Liver (tissue), 9 donors: ENCODE data around the gene ITPRID2. TPM values are rescaled to one million over a fixed set of nuclear protein-coding genes. Genes with fewer than 3 reads are reported as not detected.
"Not testable (repeated sequence)": the region's sequence is repeated elsewhere in the genome, so short reads cannot be mapped to it uniquely, and the experiment has no call there.

Experiments used
- DNase-seq: peaks from one replicate; pipeline ENCODE4 v3.0.0-alpha.2; 2017; ENCODE audit warnings: low spot score
- H3K27ac ChIP-seq, 2 donors: one replicate each; pipeline ENCODE4 v1.7.0; 2013; ENCODE audit warnings: inconsistent platforms in 2 of 2, low read length in 2 of 2, control low read depth in 1 of 2, low read depth in 1 of 2, mild to moderate bottlenecking in 1 of 2
- H3K27me3 ChIP-seq, 4 donors: one replicate each; pipeline versions ENCODE4 v1.6.1 to v1.7.0; 2013; ENCODE audit warnings: low read length in 3 of 4, inconsistent platforms in 1 of 4, mild to moderate bottlenecking in 1 of 4, moderate library complexity in 1 of 4; ENCODE audit not compliant: control insufficient read depth in 4 of 4, insufficient read depth in 4 of 4
- H3K36me3 ChIP-seq, 4 donors: one replicate each; pipeline versions ENCODE4 v1.6.1 to v1.7.0; 2013; ENCODE audit warnings: low read length in 3 of 4, mild to moderate bottlenecking in 3 of 4, low read depth in 1 of 4, moderate library complexity in 1 of 4; ENCODE audit not compliant: control insufficient read depth in 4 of 4, insufficient read depth in 3 of 4
- H3K4me1 ChIP-seq, 4 donors: one replicate each; pipeline versions ENCODE4 v1.6.1 to v1.7.0; 2013; ENCODE audit warnings: low read length in 3 of 4, mild to moderate bottlenecking in 3 of 4, moderate library complexity in 1 of 4; ENCODE audit not compliant: control insufficient read depth in 4 of 4, insufficient read depth in 4 of 4
- H3K4me3 ChIP-seq, 3 donors: one replicate each; pipeline versions ENCODE4 v1.6.1 to v1.7.0; 2013; ENCODE audit warnings: low read length in 3 of 3, control low read depth in 1 of 3, low read depth in 1 of 3, mild to moderate bottlenecking in 1 of 3
- H3K9ac ChIP-seq, 2 donors: one replicate each; pipeline ENCODE4 v1.7.0; 2013; ENCODE audit warnings: low read length in 2 of 2, mild to moderate bottlenecking in 2 of 2, moderate library complexity in 2 of 2, control low read depth in 1 of 2, low read depth in 1 of 2
- H3K9me3 ChIP-seq, 4 donors: one replicate each; pipeline versions ENCODE4 v1.6.1 to v1.7.0; 2013; ENCODE audit warnings: low read length in 3 of 4; ENCODE audit not compliant: control insufficient read depth in 4 of 4
- EGR1 ChIP-seq, 2 donors: IDR thresholded peaks; 2 replicates each; pipeline ENCODE4 v1.6.1; 2016 to 2018; ENCODE audit warnings: antibody characterized with exemption in 2 of 2, low read depth in 2 of 2
- FOXA1 ChIP-seq: IDR thresholded peaks from 2 replicates; pipeline ENCODE4 v1.6.1; 2016; ENCODE audit warnings: antibody characterized with exemption
- FOXA2 ChIP-seq: IDR thresholded peaks from 2 replicates; pipeline ENCODE4 v1.6.1; 2016; ENCODE audit warnings: antibody characterized with exemption
- GABPA ChIP-seq, 2 donors: IDR thresholded peaks in 1 of 2; conservative IDR thresholded peaks in 1 of 2; 2 replicates each; pipeline ENCODE4 v1.6.1; 2016; ENCODE audit warnings: antibody characterized with exemption in 2 of 2, mild to moderate bottlenecking in 1 of 2, moderate library complexity in 1 of 2
- HNF4A ChIP-seq, 2 donors: conservative IDR thresholded peaks; 2 replicates each; pipeline ENCODE4 v1.6.1; 2016; ENCODE audit warnings: antibody characterized with exemption in 2 of 2, mild to moderate bottlenecking in 2 of 2
- HNF4G ChIP-seq: IDR thresholded peaks from 2 replicates; pipeline ENCODE4 v1.6.1; 2016; ENCODE audit warnings: antibody characterized with exemption
- JUND ChIP-seq, 2 donors: IDR thresholded peaks; 2 replicates each; pipeline ENCODE4 v1.6.1; 2016; ENCODE audit warnings: antibody characterized with exemption in 2 of 2
- NR2F2 ChIP-seq: IDR thresholded peaks from 2 replicates; pipeline ENCODE4 v1.6.1; 2016; ENCODE audit warnings: antibody characterized with exemption
- RAD21 ChIP-seq, 2 donors: IDR thresholded peaks; 2 replicates each; pipeline ENCODE4 v1.6.1; 2016; ENCODE audit warnings: antibody characterized with exemption in 2 of 2, mild to moderate bottlenecking in 2 of 2
- RXRA ChIP-seq, 2 donors: IDR thresholded peaks; 2 replicates each; pipeline ENCODE4 v1.6.1; 2017 to 2018; ENCODE audit warnings: antibody characterized with exemption in 2 of 2, mild to moderate bottlenecking in 1 of 2
- SP1 ChIP-seq: IDR thresholded peaks from 2 replicates; pipeline ENCODE4 v1.6.1; 2018; ENCODE audit warnings: antibody characterized with exemption, mild to moderate bottlenecking
- TAF1 ChIP-seq: conservative IDR thresholded peaks from 2 replicates; pipeline ENCODE4 v1.6.1; 2016; ENCODE audit warnings: antibody characterized with exemption, mild to moderate bottlenecking
- YY1 ChIP-seq: IDR thresholded peaks from 2 replicates; pipeline ENCODE4 v1.6.1; 2016; ENCODE audit warnings: antibody characterized with exemption, mild to moderate bottlenecking
- WGBS: extraction: QIAGEN DNeasy Blood & Tissue Kit; methylation state at CpG from one replicate; pipeline ENCODE4 v1.1.7; 2013; 5-methylcytosine and 5-hydroxymethylcytosine counted together
- polyA plus RNA-seq, 2 donors: library from polyadenylated mRNA; stranded (reverse) in 1 of 2; unstranded in 1 of 2; fragments of 200-250 nt in 1 of 2; fragments of >200 nt in 1 of 2; fragmentation: Nextera tagmentation in 1 of 2; extraction: Ambion mirVana in 1 of 2; gene quantifications; one replicate each; pipeline versions ENCODE4 v1.2.1 to v1.2.3, GENCODE V29; 2013 to 2015
- total RNA-seq, 2 donors: library from RNA; depleted of rRNA; stranded (reverse); fragments of >200 nt; gene quantifications; one replicate each; pipeline ENCODE4 v1.2.3, GENCODE V29; 2014
- TF ChIP-seq, protein P1 (sequence below): IDR thresholded peaks from 2 replicates; pipeline ENCODE4 v1.6.1; 2016; ENCODE audit warnings: antibody characterized with exemption, mild to moderate bottlenecking
- TF ChIP-seq, protein P2 (sequence below): fragments of 150-350 bp; IDR thresholded peaks from 2 replicates; pipeline ENCODE4 v1.5.1; 2017; ENCODE audit warnings: improper control_type of control experiment, low read depth, low read length; ENCODE audit not compliant: missing input control
- TF ChIP-seq, protein P3 (sequence below): IDR thresholded peaks from 2 replicates; pipeline ENCODE4 v1.6.1; 2016; ENCODE audit warnings: antibody characterized with exemption
- TF ChIP-seq, protein P4 (sequence below): IDR thresholded peaks from 2 replicates; pipeline ENCODE4 v1.6.1; 2016; ENCODE audit warnings: antibody characterized with exemption
- donor health status: healthy.
- donor health status: healthy.
- donor health status: healthy.
- donor health status: healthy.
- donor health status: healthy.

Gene ITPRID2
- total and polyA plus RNA-seq, 4 donors = 31.2 to 145 (median 55.1) TPM

DNA sequence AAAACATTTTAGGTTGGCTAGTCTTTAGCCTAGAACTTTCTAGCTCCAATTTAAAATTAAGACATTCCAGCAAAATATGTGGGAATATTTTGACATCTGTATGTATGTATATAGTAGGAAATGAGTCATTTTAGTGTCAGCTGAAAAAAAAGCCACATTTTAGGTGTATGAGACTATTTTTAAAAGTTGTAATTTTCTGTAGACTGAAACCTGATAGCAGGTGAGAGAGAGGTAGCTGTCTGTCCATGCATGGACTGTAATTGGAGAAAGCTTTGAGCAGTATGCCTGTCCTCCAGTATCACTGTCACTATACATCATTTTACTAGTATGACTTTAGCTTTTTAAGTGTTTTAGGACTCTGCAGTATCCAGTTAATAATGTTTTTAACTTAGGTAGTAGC lies 68.0 kb downstream of the ITPRID2 start:
- DNase-seq = no peak
- Histone ChIP-seq H3K4me3 (no peak overlapping the region), H3K27me3 (no peaks in the 10 kb centered on the region), H3K27ac (no peak overlapping the region), H3K9me3 (no peaks in the 10 kb centered on the region), H3K9ac (no peak overlapping the region), H3K4me1 (peaks cover 0 to 5% (median 2%) of the 10 kb centered on the region in 4 donors), H3K36me3 (no peaks in the 10 kb centered on the region)
- TF ChIP-seq EGR1 (IDR thresholded peaks at IDR 0.05; ENCODE audit: low read depth in 2 of 2) (no peak), JUND (IDR thresholded peaks at IDR 0.05) (no peak), FOXA1 (no peak), RXRA (IDR thresholded peaks at IDR 0.05) (no peak), NR2F2 (no peak), YY1 (no peak), SP1 (no peak), HNF4A (conservative IDR thresholded peaks at IDR 0.05) (no peak), GABPA (IDR thresholded peaks at IDR 0.05 in 1 of 2, conservative IDR thresholded peaks at IDR 0.05 in 1 of 2) (no peak), TAF1 (no peak), RAD21 (IDR thresholded peaks at IDR 0.05) (no peak), FOXA2 (no peak), HNF4G (no peak)
- TF ChIP-seq, protein P1, sequence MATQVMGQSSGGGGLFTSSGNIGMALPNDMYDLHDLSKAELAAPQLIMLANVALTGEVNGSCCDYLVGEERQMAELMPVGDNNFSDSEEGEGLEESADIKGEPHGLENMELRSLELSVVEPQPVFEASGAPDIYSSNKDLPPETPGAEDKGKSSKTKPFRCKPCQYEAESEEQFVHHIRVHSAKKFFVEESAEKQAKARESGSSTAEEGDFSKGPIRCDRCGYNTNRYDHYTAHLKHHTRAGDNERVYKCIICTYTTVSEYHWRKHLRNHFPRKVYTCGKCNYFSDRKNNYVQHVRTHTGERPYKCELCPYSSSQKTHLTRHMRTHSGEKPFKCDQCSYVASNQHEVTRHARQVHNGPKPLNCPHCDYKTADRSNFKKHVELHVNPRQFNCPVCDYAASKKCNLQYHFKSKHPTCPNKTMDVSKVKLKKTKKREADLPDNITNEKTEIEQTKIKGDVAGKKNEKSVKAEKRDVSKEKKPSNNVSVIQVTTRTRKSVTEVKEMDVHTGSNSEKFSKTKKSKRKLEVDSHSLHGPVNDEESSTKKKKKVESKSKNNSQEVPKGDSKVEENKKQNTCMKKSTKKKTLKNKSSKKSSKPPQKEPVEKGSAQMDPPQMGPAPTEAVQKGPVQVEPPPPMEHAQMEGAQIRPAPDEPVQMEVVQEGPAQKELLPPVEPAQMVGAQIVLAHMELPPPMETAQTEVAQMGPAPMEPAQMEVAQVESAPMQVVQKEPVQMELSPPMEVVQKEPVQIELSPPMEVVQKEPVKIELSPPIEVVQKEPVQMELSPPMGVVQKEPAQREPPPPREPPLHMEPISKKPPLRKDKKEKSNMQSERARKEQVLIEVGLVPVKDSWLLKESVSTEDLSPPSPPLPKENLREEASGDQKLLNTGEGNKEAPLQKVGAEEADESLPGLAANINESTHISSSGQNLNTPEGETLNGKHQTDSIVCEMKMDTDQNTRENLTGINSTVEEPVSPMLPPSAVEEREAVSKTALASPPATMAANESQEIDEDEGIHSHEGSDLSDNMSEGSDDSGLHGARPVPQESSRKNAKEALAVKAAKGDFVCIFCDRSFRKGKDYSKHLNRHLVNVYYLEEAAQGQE = no peak
- TF ChIP-seq, protein P2, sequence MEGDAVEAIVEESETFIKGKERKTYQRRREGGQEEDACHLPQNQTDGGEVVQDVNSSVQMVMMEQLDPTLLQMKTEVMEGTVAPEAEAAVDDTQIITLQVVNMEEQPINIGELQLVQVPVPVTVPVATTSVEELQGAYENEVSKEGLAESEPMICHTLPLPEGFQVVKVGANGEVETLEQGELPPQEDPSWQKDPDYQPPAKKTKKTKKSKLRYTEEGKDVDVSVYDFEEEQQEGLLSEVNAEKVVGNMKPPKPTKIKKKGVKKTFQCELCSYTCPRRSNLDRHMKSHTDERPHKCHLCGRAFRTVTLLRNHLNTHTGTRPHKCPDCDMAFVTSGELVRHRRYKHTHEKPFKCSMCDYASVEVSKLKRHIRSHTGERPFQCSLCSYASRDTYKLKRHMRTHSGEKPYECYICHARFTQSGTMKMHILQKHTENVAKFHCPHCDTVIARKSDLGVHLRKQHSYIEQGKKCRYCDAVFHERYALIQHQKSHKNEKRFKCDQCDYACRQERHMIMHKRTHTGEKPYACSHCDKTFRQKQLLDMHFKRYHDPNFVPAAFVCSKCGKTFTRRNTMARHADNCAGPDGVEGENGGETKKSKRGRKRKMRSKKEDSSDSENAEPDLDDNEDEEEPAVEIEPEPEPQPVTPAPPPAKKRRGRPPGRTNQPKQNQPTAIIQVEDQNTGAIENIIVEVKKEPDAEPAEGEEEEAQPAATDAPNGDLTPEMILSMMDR = no peak
- TF ChIP-seq, protein P3, sequence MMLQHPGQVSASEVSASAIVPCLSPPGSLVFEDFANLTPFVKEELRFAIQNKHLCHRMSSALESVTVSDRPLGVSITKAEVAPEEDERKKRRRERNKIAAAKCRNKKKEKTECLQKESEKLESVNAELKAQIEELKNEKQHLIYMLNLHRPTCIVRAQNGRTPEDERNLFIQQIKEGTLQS = no peak
- TF ChIP-seq, protein P4, sequence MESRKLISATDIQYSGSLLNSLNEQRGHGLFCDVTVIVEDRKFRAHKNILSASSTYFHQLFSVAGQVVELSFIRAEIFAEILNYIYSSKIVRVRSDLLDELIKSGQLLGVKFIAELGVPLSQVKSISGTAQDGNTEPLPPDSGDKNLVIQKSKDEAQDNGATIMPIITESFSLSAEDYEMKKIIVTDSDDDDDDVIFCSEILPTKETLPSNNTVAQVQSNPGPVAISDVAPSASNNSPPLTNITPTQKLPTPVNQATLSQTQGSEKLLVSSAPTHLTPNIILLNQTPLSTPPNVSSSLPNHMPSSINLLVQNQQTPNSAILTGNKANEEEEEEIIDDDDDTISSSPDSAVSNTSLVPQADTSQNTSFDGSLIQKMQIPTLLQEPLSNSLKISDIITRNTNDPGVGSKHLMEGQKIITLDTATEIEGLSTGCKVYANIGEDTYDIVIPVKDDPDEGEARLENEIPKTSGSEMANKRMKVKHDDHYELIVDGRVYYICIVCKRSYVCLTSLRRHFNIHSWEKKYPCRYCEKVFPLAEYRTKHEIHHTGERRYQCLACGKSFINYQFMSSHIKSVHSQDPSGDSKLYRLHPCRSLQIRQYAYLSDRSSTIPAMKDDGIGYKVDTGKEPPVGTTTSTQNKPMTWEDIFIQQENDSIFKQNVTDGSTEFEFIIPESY = no peak

DNA sequence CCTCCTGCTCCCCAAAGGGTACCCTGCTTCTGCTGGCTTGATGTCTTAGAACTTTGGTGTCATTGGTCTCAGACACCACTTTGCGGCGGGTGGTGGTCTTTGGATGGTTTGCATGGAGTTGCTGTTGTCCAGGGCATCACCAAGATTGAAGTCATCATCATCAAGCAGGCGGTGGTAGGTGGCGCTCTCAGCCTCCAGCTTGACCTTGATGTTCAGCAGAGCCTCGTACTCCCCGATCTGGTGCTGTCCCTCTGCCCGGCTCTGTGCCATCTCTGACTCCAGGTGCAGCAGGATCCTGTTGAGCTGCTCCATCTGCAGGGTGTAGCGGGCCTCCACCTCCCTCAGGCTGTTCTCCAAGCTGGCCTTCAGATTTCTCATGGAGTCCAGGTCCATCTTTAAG lies 69.6 kb downstream of the ITPRID2 start:
- not testable (repeated sequence) for H3K4me1 ChIP-seq, H3K36me3 ChIP-seq, H3K4me3 ChIP-seq, DNase-seq, H3K27me3 ChIP-seq, H3K9ac ChIP-seq, H3K27ac ChIP-seq, H3K9me3 ChIP-seq
- WGBS = 98% methylated on average over 8 of the region's 8 CpGs
